Measurements from ENCODE around the gene LAD1. TPM values are rescaled to one million over a fixed set of nuclear protein-coding genes. Genes with fewer than 3 reads are reported as not detected.

LAD1 gene
- polyA plus RNA-seq, 3 donors: not detected

DNA sequence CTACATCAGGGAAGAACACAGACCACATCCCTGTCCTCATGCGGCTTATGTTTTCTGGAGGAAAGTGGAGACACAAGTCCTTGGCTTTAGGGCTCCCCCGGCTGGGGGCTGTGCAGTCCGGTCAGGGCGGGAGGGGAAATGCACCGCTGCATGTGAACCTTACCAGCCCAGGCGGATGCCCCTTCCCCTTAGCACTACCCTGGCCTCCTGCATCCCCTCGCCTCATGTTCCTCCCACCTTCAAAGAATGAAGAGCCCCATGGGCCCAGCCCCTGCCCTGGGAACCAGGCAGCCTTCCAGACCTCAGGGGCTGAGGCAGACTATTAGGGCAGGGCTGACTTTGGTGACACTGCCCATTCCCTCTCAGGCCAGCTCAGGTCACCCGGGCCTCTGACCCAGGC lies 67.1 kb downstream of the LAD1 start:
- Histone ChIP-seq H3K4me3 (replicated peaks in 1 of 3; ENCODE audit: low read depth in 2 of 3, low read length in 3 of 3) (no peak overlapping the region), H3K27ac (ENCODE audit: low read depth in 1 of 2, low read length in 2 of 2) (no peak overlapping the region), H3K9me3 (replicated peaks in 1 of 2; ENCODE audit: control insufficient read depth in 1 of 2, insufficient read depth in 1 of 2, low read length in 2 of 2) (no peaks in the 10 kb centered on the region), H3K4me1 (ENCODE audit: control insufficient read depth in 1 of 2, insufficient read depth in 2 of 2, low read length in 2 of 2) (no peaks in the 10 kb centered on the region), H3K27me3 (ENCODE audit: control insufficient read depth in 2 of 2, insufficient read depth in 2 of 2, low read length in 2 of 2) (no peaks in the 10 kb centered on the region), H3K9ac (ENCODE audit: insufficient read depth, low read length, poor library complexity, severe bottlenecking) (no peak overlapping the region), H4K20me1 (ENCODE audit: insufficient read depth, low read length) (no peaks in the 10 kb centered on the region), H3K79me2 (ENCODE audit: insufficient read depth, low read length) (no peaks in the 10 kb centered on the region), H2AFZ (ENCODE audit: insufficient read depth, low read depth, low read length, poor library complexity, severe bottlenecking) (no peak overlapping the region), H3K4me2 (replicated peaks; ENCODE audit: extremely low read depth, low read length, poor library complexity, severe bottlenecking) (no peak overlapping the region), H3K36me3 (replicated peaks in 1 of 2; ENCODE audit: control insufficient read depth in 1 of 2, insufficient read depth in 2 of 2, low read length in 2 of 2) (no peaks in the 10 kb centered on the region)
- Mint-ChIP-seq H3K4me3 (no peak overlapping the region), H3K4me1 (no peaks in the 10 kb centered on the region), H3K27me3 (ENCODE audit: low read depth in 3 of 3) (peaks cover 5 to 7% (median 5%) of the 10 kb centered on the region in 3 donors), H3K27ac (no peak overlapping the region), H3K36me3 (no peaks in the 10 kb centered on the region), H3K9me3 (no peaks in the 10 kb centered on the region)
- TF ChIP-seq, protein P1, sequence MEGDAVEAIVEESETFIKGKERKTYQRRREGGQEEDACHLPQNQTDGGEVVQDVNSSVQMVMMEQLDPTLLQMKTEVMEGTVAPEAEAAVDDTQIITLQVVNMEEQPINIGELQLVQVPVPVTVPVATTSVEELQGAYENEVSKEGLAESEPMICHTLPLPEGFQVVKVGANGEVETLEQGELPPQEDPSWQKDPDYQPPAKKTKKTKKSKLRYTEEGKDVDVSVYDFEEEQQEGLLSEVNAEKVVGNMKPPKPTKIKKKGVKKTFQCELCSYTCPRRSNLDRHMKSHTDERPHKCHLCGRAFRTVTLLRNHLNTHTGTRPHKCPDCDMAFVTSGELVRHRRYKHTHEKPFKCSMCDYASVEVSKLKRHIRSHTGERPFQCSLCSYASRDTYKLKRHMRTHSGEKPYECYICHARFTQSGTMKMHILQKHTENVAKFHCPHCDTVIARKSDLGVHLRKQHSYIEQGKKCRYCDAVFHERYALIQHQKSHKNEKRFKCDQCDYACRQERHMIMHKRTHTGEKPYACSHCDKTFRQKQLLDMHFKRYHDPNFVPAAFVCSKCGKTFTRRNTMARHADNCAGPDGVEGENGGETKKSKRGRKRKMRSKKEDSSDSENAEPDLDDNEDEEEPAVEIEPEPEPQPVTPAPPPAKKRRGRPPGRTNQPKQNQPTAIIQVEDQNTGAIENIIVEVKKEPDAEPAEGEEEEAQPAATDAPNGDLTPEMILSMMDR (IDR thresholded peaks at IDR 0.05): no peak
- 90% methylated on average over 7 of the region's 8 CpGs for WGBS (ENCODE audit: insufficient coverage)
- intact Hi-C loops (cut with micrococcal nuclease): no loop called here
- no peak for DNase-seq

DNA sequence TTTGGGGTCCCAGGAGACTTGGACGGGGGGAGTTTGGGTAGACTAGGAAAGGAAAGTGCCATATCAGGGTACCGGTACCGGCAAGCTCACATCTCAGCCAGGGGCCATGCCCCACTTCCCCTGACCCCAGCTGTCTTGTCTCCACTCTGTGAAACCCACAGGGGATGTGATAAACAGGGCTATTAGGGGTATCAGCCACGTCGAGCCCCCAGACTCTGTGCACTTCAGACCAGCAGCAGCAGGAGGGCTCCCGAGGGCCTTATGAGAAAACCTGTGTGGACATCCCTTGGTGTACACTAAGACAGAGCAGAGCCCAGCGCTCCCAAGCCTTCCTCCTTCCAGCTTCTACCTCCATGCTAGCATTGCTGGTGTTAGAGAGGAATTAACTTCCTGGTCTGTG lies 68.0 kb downstream of the LAD1 start:
- intact Hi-C loops (cut with micrococcal nuclease): no loop called here
- Mint-ChIP-seq H3K4me3 (no peak overlapping the region), H3K27ac (no peak overlapping the region), H3K36me3 (no peaks in the 10 kb centered on the region), H3K27me3 (ENCODE audit: low read depth in 3 of 3) (peaks cover 7 to 11% (median 9%) of the 10 kb centered on the region in 3 donors), H3K4me1 (no peaks in the 10 kb centered on the region), H3K9me3 (no peaks in the 10 kb centered on the region)
- H3K36me3 ChIP-seq (replicated peaks in 1 of 2; ENCODE audit: control insufficient read depth in 1 of 2, insufficient read depth in 2 of 2, low read length in 2 of 2): no peaks in the 10 kb centered on the region
- no peaks in the 10 kb centered on the region for H3K9me3 ChIP-seq (replicated peaks in 1 of 2; ENCODE audit: control insufficient read depth in 1 of 2, insufficient read depth in 1 of 2, low read length in 2 of 2)
- H3K79me2 ChIP-seq (ENCODE audit: insufficient read depth, low read length): no peaks in the 10 kb centered on the region
- H3K4me1 ChIP-seq (ENCODE audit: control insufficient read depth in 1 of 2, insufficient read depth in 2 of 2, low read length in 2 of 2): no peaks in the 10 kb centered on the region
- no peak overlapping the region for H3K9ac ChIP-seq (ENCODE audit: insufficient read depth, low read length, poor library complexity, severe bottlenecking)
- 86% methylated on average over 1 of the region's 7 CpGs for WGBS (ENCODE audit: insufficient coverage)
- H2AFZ ChIP-seq (ENCODE audit: insufficient read depth, low read depth, low read length, poor library complexity, severe bottlenecking): no peak overlapping the region
- H4K20me1 ChIP-seq (ENCODE audit: insufficient read depth, low read length): no peaks in the 10 kb centered on the region
- no peak overlapping the region for H3K4me2 ChIP-seq (replicated peaks; ENCODE audit: extremely low read depth, low read length, poor library complexity, severe bottlenecking)
- TF ChIP-seq, protein P1 (IDR thresholded peaks at IDR 0.05): no peak
- H3K4me3 ChIP-seq (replicated peaks in 1 of 3; ENCODE audit: low read depth in 2 of 3, low read length in 3 of 3): no peak overlapping the region
- H3K27me3 ChIP-seq (ENCODE audit: control insufficient read depth in 2 of 2, insufficient read depth in 2 of 2, low read length in 2 of 2): no peaks in the 10 kb centered on the region
- no peak overlapping the region for H3K27ac ChIP-seq (ENCODE audit: low read depth in 1 of 2, low read length in 2 of 2)
- no peak for DNase-seq

Other genes starting within 250 kb of the LAD1 start
- 10 to 100 TPM; 13.6 to 43.6 (median 22.4) TPM for gene TMEM9, start 244.8 kb downstream of the LAD1 start, polyA plus RNA-seq
- not detected for gene IGFN1, start 208.5 kb downstream of the LAD1 start, polyA plus RNA-seq
- gene PKP1, start 115.8 kb downstream of the LAD1 start, polyA plus RNA-seq: not detected
- gene TNNT2, start 21.6 kb downstream of the LAD1 start, polyA plus RNA-seq: not detected
- gene TNNI1, start 22.4 kb upstream of the LAD1 start, polyA plus RNA-seq: not detected
- gene PHLDA3, start 69.9 kb upstream of the LAD1 start, polyA plus RNA-seq: under 1 TPM in 1 of 3 donors, not detected in 2; 0.08 TPM
- 100 to 1,000 TPM in 1 of 3 donors, 10 to 100 TPM in 2; 87.4 to 111 (median 98.8) TPM for gene CSRP1, start 107.8 kb upstream of the LAD1 start, polyA plus RNA-seq
- gene NAV1, start 139.8 kb upstream of the LAD1 start, polyA plus RNA-seq: 1 to 10 TPM in 1 of 3 donors, under 1 TPM in 2; 0.37 to 1.4 (median 0.89) TPM

All from CD14-positive monocyte (primary cell).